Hepatocyte (in vitro differentiated cells): Measurements from ENCODE around the gene ATP8B3. TPM values are rescaled to one million over a fixed set of nuclear protein-coding genes. Genes with fewer than 3 reads are reported as not detected.

Experiments
- DNase-seq: peaks from one replicate; pipeline ENCODE4 v3.0.0-alpha.2; 2016; ENCODE audit warnings: low spot score
- H2AFZ ChIP-seq: fragments of 200-600 bp; sonication (generic); 2 replicates; pipeline ENCODE4 v1.6.0; 2016; ENCODE audit warnings: antibody characterized with exemption, mild to moderate bottlenecking
- H3K27ac ChIP-seq: fragments of 200-600 bp; sonication (generic); 2 replicates; pipeline ENCODE4 v1.5.1; 2016; ENCODE audit warnings: mild to moderate bottlenecking
- H3K27me3 ChIP-seq: fragments of 200-600 bp; sonication (generic); 2 replicates; pipeline ENCODE4 v1.6.1; 2016
- H3K36me3 ChIP-seq: fragments of 200-600 bp; sonication (generic); replicated peaks from 2 replicates; pipeline ENCODE4 v1.5.1; 2016; ENCODE audit warnings: low read depth; ENCODE audit not compliant: insufficient read depth
- H3K4me1 ChIP-seq: fragments of 200-600 bp; sonication (generic); 2 replicates; pipeline ENCODE4 v1.5.1; 2016; ENCODE audit warnings: mild to moderate bottlenecking, moderate library complexity; ENCODE audit not compliant: insufficient read depth
- H3K4me2 ChIP-seq: fragments of 200-600 bp; sonication (generic); 2 replicates; pipeline ENCODE4 v1.6.0; 2016
- H3K4me3 ChIP-seq: fragments of 200-600 bp; sonication (generic); 2 replicates; pipeline ENCODE4 v1.5.1; 2016; ENCODE audit warnings: mild to moderate bottlenecking
- H3K79me2 ChIP-seq: fragments of 200-600 bp; sonication (generic); 2 replicates; pipeline ENCODE4 v1.6.0; 2017; ENCODE audit warnings: mild to moderate bottlenecking
- H3K9me2 ChIP-seq: fragments of 200-600 bp; sonication (generic); replicated peaks from 2 replicates; pipeline ENCODE4 v1.6.0; 2017; ENCODE audit warnings: mild to moderate bottlenecking; ENCODE audit not compliant: insufficient read depth
- H3K9me3 ChIP-seq: fragments of 200-600 bp; sonication (generic); 2 replicates; pipeline ENCODE4 v1.5.1; 2016; ENCODE audit warnings: low read depth, mild to moderate bottlenecking
- H4K20me1 ChIP-seq: fragments of 200-600 bp; sonication (generic); 2 replicates; pipeline ENCODE4 v1.6.0; 2016; ENCODE audit warnings: mild to moderate bottlenecking; ENCODE audit not compliant: insufficient read depth, poor library complexity, severe bottlenecking
- EZH2 ChIP-seq: fragments of 200-600 bp; sonication (generic); IDR thresholded peaks from 2 replicates; pipeline ENCODE4 v1.6.1; 2016; ENCODE audit warnings: antibody characterized with exemption, mild to moderate bottlenecking, borderline replicate concordance
- EZH2phosphoT487 ChIP-seq: fragments of 200-600 bp; sonication (generic); IDR thresholded peaks from one replicate; pipeline ENCODE4 v1.6.1; 2018; ENCODE audit warnings: antibody characterized with exemption, mild to moderate bottlenecking, low read depth, moderate library complexity; ENCODE audit not compliant: unreplicated experiment, severe bottlenecking
- WGBS: methylation state at CpG from one replicate; pipeline ENCODE4 v1.1.6; 2016; ENCODE audit warnings: low lambda C conversion rate; ENCODE audit errors: missing lambda C conversion rate; 5-methylcytosine and 5-hydroxymethylcytosine counted together
- polyA plus RNA-seq: library from polyadenylated mRNA; unstranded; fragments of >200 nt; fragmentation: Nextera tagmentation; extraction: Ambion mirVana; gene quantifications from 2 replicates; pipeline ENCODE4 v1.2.1, GENCODE V29; 2016
- total RNA-seq: library from RNA; depleted of rRNA; stranded (reverse); fragments of >200 nt; gene quantifications from 2 replicates; pipeline ENCODE4 v1.2.3, GENCODE V29; 2014
- TF ChIP-seq, protein P1 (sequence below): fragments of 200-600 bp; sonication (generic); IDR thresholded peaks from 2 replicates; pipeline ENCODE4 v1.5.1; 2016; ENCODE audit warnings: antibody characterized with exemption, mild to moderate bottlenecking; ENCODE audit not compliant: poor library complexity

ATP8B3 gene
- total and polyA plus RNA-seq, 2 experiments from 2014 or later, result 1.7 to 2.4 TPM

DNA sequence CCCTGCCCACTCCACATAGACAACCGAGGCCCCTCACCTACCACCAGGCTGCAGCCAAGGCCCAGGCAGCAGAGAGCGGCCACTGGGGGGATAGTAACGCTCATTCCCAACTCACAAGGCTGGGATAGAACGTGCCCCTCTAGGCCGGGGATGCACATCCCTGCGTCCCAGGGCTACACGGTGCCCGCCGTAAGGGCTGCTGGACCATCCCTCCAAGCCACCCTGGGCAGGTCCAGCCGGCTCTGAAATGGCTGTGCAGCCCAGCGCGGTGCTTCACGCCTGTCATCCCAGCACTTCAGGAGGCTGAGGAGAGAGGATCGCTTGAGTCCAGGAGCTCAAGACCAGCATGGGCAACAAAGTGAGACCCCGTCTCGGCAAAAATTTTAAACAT lies 33.0 kb upstream of the ATP8B3 start:
- Histone ChIP-seq H3K27me3 (no peaks in the 10 kb centered on the region), H3K36me3 (no peaks in the 10 kb centered on the region), H3K9me2 (no peaks in the 10 kb centered on the region), H3K27ac (no peak overlapping the region), H3K9me3 (no peaks in the 10 kb centered on the region), H3K79me2 (peaks cover 79% of the 10 kb centered on the region), H3K4me2 (no peak overlapping the region), H3K4me1 (peaks cover 10% of the 10 kb centered on the region), H2AFZ (no peak overlapping the region), H3K4me3 (no peak overlapping the region), H4K20me1 (peaks cover 76% of the 10 kb centered on the region)
- WGBS, result 93% methylated on average over 16 of the region's 16 CpGs
- TF ChIP-seq EZH2phosphoT487 (no peak), EZH2 (no peak)
- TF ChIP-seq, protein P1, sequence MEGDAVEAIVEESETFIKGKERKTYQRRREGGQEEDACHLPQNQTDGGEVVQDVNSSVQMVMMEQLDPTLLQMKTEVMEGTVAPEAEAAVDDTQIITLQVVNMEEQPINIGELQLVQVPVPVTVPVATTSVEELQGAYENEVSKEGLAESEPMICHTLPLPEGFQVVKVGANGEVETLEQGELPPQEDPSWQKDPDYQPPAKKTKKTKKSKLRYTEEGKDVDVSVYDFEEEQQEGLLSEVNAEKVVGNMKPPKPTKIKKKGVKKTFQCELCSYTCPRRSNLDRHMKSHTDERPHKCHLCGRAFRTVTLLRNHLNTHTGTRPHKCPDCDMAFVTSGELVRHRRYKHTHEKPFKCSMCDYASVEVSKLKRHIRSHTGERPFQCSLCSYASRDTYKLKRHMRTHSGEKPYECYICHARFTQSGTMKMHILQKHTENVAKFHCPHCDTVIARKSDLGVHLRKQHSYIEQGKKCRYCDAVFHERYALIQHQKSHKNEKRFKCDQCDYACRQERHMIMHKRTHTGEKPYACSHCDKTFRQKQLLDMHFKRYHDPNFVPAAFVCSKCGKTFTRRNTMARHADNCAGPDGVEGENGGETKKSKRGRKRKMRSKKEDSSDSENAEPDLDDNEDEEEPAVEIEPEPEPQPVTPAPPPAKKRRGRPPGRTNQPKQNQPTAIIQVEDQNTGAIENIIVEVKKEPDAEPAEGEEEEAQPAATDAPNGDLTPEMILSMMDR, result no peak
- no peak for DNase-seq

DNA sequence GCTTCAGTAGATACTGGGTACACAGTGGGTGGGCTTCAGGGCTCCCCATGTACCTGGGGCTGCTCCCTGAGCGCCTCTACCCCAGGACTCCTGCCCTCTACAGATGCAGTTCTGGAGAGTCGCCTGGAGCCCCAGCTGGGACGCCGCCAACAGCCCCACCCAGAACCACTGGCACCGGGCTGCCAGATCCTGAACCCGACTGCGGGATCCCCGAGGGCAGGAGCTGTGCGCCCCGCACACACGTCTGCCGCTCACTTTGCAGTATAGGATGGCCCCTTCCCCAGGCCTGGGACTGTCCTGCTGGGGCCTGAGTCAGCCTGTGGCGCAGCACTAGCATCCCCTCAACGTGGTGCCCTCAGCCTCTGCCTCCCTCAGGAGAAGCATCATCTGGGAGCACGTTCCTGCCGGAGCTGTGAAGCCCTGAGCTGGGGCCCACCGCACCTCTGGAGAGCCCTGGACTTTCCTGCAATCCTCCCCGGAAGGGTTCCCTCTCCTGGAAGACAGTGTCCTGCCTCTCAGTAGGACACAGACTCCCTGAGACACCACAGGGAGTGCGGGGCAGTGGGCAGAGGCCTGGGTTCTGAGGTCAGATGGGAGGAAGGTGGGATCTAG lies 32.5 kb upstream of the ATP8B3 start:
- H2AFZ ChIP-seq, result no peak overlapping the region
- no peak overlapping the region for H3K27ac ChIP-seq
- no peaks in the 10 kb centered on the region for H3K9me2 ChIP-seq
- no peak overlapping the region for H3K4me2 ChIP-seq
- no peaks in the 10 kb centered on the region for H3K36me3 ChIP-seq
- WGBS, result 93% methylated on average over 18 of the region's 19 CpGs
- H3K27me3 ChIP-seq, result no peaks in the 10 kb centered on the region
- DNase-seq, result no peak
- H3K79me2 ChIP-seq, result peaks cover 84% of the 10 kb centered on the region
- no peaks in the 10 kb centered on the region for H3K9me3 ChIP-seq
- H3K4me3 ChIP-seq, result no peak overlapping the region
- TF ChIP-seq, protein P1, result no peak
- TF ChIP-seq EZH2phosphoT487, result no peak
- TF ChIP-seq EZH2, result no peak
- H3K4me1 ChIP-seq, result peaks cover 10% of the 10 kb centered on the region
- H4K20me1 ChIP-seq, result peaks cover 81% of the 10 kb centered on the region

DNA sequence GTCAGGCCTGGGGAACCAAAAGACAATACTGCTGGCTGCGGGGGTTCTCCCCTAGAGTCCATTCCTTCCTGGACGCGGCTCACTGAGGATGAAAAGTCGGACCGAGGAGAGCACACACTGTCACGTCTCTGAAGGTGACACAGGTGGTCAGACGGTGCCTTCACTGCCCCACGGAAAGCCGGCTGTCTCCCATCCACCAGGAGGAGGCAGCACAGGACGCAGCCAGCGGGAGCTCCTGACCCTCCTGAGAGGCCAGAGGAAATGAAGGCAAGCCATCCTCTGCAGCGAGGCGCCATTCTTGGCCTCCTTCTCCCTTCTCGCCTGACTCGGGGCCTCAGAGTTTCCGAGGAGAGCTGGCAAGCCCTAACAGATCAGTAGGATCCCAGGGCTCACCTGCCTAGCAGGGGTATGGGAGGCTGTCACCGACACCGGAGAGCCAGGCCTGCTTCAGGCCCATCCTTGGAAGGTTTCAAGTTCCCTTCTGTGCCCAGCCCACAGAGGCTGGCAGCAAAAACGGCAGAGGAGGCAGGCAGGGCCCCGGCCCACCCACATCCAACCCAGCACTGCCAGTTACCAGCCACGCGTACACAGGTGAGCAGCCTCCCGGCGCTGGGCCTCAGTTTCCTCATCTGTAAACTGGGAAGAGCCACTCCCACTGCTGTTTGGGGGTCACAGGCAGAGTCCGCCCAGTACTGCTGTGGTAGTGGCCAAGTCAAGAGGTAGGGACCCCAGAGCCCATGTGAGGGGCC lies 31.7 kb upstream of the ATP8B3 start:
- DNase-seq, result no peak
- no peak overlapping the region for H3K4me3 ChIP-seq
- no peaks in the 10 kb centered on the region for H3K9me2 ChIP-seq
- peaks cover 88% of the 10 kb centered on the region for H4K20me1 ChIP-seq
- no peak overlapping the region for H3K4me2 ChIP-seq
- peaks cover 90% of the 10 kb centered on the region for H3K79me2 ChIP-seq
- no peak overlapping the region for H3K27ac ChIP-seq
- H3K9me3 ChIP-seq, result no peaks in the 10 kb centered on the region
- no peak overlapping the region for H2AFZ ChIP-seq
- no peaks in the 10 kb centered on the region for H3K36me3 ChIP-seq
- H3K27me3 ChIP-seq, result no peaks in the 10 kb centered on the region
- H3K4me1 ChIP-seq, result peaks cover 10% of the 10 kb centered on the region
- TF ChIP-seq EZH2phosphoT487 (no peak), EZH2 (no peak)
- TF ChIP-seq, protein P1, result no peak
- 89% methylated on average over 25 of the region's 25 CpGs for WGBS
